H1 (cell line): Measurements from ENCODE around the gene IER5. TPM values are rescaled to one million over a fixed set of nuclear protein-coding genes. Genes with fewer than 3 reads are reported as not detected.

ENCODE experiments used
- CTCF ChIA-PET: fragments of 300-600 bp; sonication (Branson Sonifier 250); formaldehyde crosslinking; loops from one replicate; lab custom pipeline; 2021; ENCODE audit not compliant: partially characterized antibody; lab: Charles Lee
- POLR2A ChIA-PET: fragments of 300-600 bp; sonication (Branson Sonifier 250); formaldehyde crosslinking; loops from one replicate; lab custom pipeline; 2021; ENCODE audit warnings: inconsistent platforms; ENCODE audit not compliant: partially characterized antibody; lab: Charles Lee
- DNase-seq, 2 experiments: peaks; one replicate each; pipeline versions ENCODE4 v3.0.0 to v3.0.0-alpha.2; 2010 to 2022; ENCODE audit warnings: low spot score in 2 of 2, low read depth in 1 of 2, mixed read lengths in 1 of 2
- FAIRE-seq: peaks from 2 replicates; lab custom pipeline; 2011; peaks lifted over from hg19 to GRCh38; lab: Jason Lieb, UNC
- H2AFZ ChIP-seq: 2 replicates; pipeline ENCODE4 v1.8.1; 2012; ENCODE audit warnings: low read length, inconsistent platforms
- H2AK5ac ChIP-seq: 2 replicates; pipeline ENCODE4 v1.6.1; 2013; ENCODE audit warnings: low read depth, low read length
- H2BK120ac ChIP-seq: replicated peaks from 2 replicates; pipeline ENCODE3; 2013; ENCODE audit warnings: low read depth, low read length, inconsistent platforms
- H2BK12ac ChIP-seq: 2 replicates; pipeline ENCODE4 v1.6.1; 2013; ENCODE audit warnings: low read depth, low read length
- H2BK15ac ChIP-seq: 2 replicates; pipeline ENCODE4 v1.6.1; 2013; ENCODE audit warnings: low read length
- H2BK20ac ChIP-seq: 2 replicates; pipeline ENCODE4 v1.6.1; 2013; ENCODE audit warnings: low read length
- H2BK5ac ChIP-seq: 2 replicates; pipeline ENCODE4 v1.6.1; 2013; ENCODE audit warnings: low read depth, low read length
- H3K14ac ChIP-seq: 2 replicates; pipeline ENCODE4 v1.6.1; 2013; ENCODE audit warnings: inconsistent platforms; ENCODE audit not compliant: insufficient read length
- H3K18ac ChIP-seq: 2 replicates; pipeline ENCODE4 v1.6.1; 2013; ENCODE audit warnings: low read length; ENCODE audit errors: extremely low read depth
- H3K23ac ChIP-seq: 2 replicates; pipeline ENCODE4 v1.6.1; 2013; ENCODE audit warnings: inconsistent platforms; ENCODE audit not compliant: insufficient read length
- H3K23me2 ChIP-seq: 2 replicates; pipeline ENCODE4 v1.6.1; 2013; ENCODE audit warnings: low read depth, low read length
- H3K27ac ChIP-seq: 2 replicates; pipeline ENCODE4 v1.6.1; 2011; ENCODE audit warnings: low read depth, low read length, inconsistent platforms
- H3K27me3 ChIP-seq, 4 experiments: replicated peaks in 1 of 4; 1 replicate in 1 of 4; 2 replicates in 3 of 4; pipeline versions ENCODE4 v1.6.1 to v1.8.1; 2011 to 2013; ENCODE audit warnings: low read length in 3 of 4, mild to moderate bottlenecking in 3 of 4, inconsistent platforms in 2 of 4, mixed read lengths in 2 of 4, moderate library complexity in 1 of 4; ENCODE audit not compliant: control insufficient read depth in 3 of 4, insufficient read depth in 3 of 4; ENCODE audit errors: extremely low read depth in 1 of 4
- H3K36me3 ChIP-seq, 4 experiments: 2 replicates each; pipeline versions ENCODE4 v1.6.1 to v1.8.1; 2011 to 2013; ENCODE audit warnings: mild to moderate bottlenecking in 4 of 4, low read length in 3 of 4, moderate library complexity in 2 of 4, control low read depth in 1 of 4, inconsistent platforms in 1 of 4; ENCODE audit not compliant: insufficient read depth in 4 of 4, control insufficient read depth in 2 of 4
- H3K4ac ChIP-seq: replicated peaks from 2 replicates; pipeline ENCODE3; 2013; ENCODE audit warnings: low read length, low read depth, mixed read lengths, inconsistent platforms; ENCODE audit not compliant: insufficient read length
- H3K4me1 ChIP-seq, 4 experiments: replicated peaks in 1 of 4; 1 replicate in 1 of 4; 2 replicates in 3 of 4; pipeline versions ENCODE4 v1.6.1 to v1.8.1; 2011 to 2013; ENCODE audit warnings: low read length in 3 of 4, inconsistent platforms in 2 of 4, mixed read lengths in 1 of 4; ENCODE audit not compliant: insufficient read depth in 4 of 4, control insufficient read depth in 3 of 4
- H3K4me2 ChIP-seq, 2 experiments: 2 replicates each; pipeline versions ENCODE4 v1.6.1 to v1.8.1; 2011 to 2013; ENCODE audit warnings: low read depth in 2 of 2, low read length in 2 of 2, control low read depth in 1 of 2, inconsistent platforms in 1 of 2, mild to moderate bottlenecking in 1 of 2; ENCODE audit not compliant: insufficient read depth in 1 of 2
- H3K4me3 ChIP-seq, 4 experiments: fragments of 200-600, 300-600 bp in 1 of 4; sonication (generic), shearing (Covaris generic), sonication (Bioruptor Twin) in 1 of 4; 2 replicates each; pipeline versions ENCODE4 v1.5.1 to v1.8.1; 2011 to 2016; ENCODE audit warnings: low read length in 4 of 4, low read depth in 3 of 4, control low read depth in 2 of 4, inconsistent platforms in 2 of 4, mild to moderate bottlenecking in 2 of 4, mixed read lengths in 1 of 4, moderate library complexity in 1 of 4; ENCODE audit not compliant: insufficient read depth in 2 of 4; ENCODE audit errors: extremely low read depth in 1 of 4
- H3K56ac ChIP-seq: replicated peaks from 2 replicates; pipeline ENCODE3; 2013; ENCODE audit warnings: low read depth, mild to moderate bottlenecking, mixed read lengths, low read length, inconsistent platforms; ENCODE audit not compliant: insufficient read length
- H3K79me1 ChIP-seq: 2 replicates; pipeline ENCODE4 v1.6.1; 2013; ENCODE audit warnings: low read depth, low read length, control low read depth
- H3K79me2 ChIP-seq, 2 experiments: 2 replicates each; pipeline versions ENCODE4 v1.6.1 to v1.8.1; 2012 to 2013; ENCODE audit warnings: low read length in 2 of 2, mild to moderate bottlenecking in 2 of 2, inconsistent platforms in 1 of 2; ENCODE audit not compliant: insufficient read depth in 2 of 2, control insufficient read depth in 1 of 2
- H3K9ac ChIP-seq, 4 experiments: replicated peaks in 1 of 4; 1 replicate in 1 of 4; 2 replicates in 3 of 4; pipeline versions ENCODE4 v1.6.1 to v1.8.1; 2011 to 2013; ENCODE audit warnings: low read depth in 3 of 4, low read length in 3 of 4, control low read depth in 2 of 4, mild to moderate bottlenecking in 2 of 4, moderate library complexity in 2 of 4, inconsistent platforms in 1 of 4; ENCODE audit errors: extremely low read depth in 1 of 4
- H3K9me3 ChIP-seq, 2 experiments: 2 replicates each; pipeline versions ENCODE4 v1.6.1 to v1.8.1; 2012 to 2013; ENCODE audit warnings: mild to moderate bottlenecking in 2 of 2, moderate library complexity in 2 of 2, control low read depth in 1 of 2, inconsistent platforms in 1 of 2, low read depth in 1 of 2, low read length in 1 of 2, mixed read lengths in 1 of 2; ENCODE audit not compliant: insufficient read depth in 2 of 2
- H4K20me1 ChIP-seq, 2 experiments: replicated peaks in 1 of 2; 2 replicates each; pipeline versions ENCODE3 to v1.8.1; 2011 to 2013; ENCODE audit warnings: inconsistent platforms in 2 of 2, low read length in 2 of 2, mild to moderate bottlenecking in 1 of 2; ENCODE audit not compliant: insufficient read depth in 2 of 2, control insufficient read depth in 1 of 2
- H4K5ac ChIP-seq: 2 replicates; pipeline ENCODE4 v1.6.1; 2013; ENCODE audit warnings: low read length, low read depth, mixed read lengths, inconsistent platforms; ENCODE audit not compliant: insufficient read length
- H4K8ac ChIP-seq: 2 replicates; pipeline ENCODE4 v1.8.0; 2013; ENCODE audit warnings: mild to moderate bottlenecking, moderate library complexity, low read length, inconsistent platforms; ENCODE audit not compliant: insufficient read depth; ENCODE audit errors: extremely low read depth
- H4K91ac ChIP-seq: replicated peaks from 2 replicates; pipeline ENCODE3; 2013; ENCODE audit warnings: low read length, mixed read lengths, inconsistent platforms; ENCODE audit not compliant: insufficient read length
- ASH2L ChIP-seq: fragments of 200-600, 300-600 bp; sonication (generic); IDR thresholded peaks from one replicate; pipeline ENCODE4 v1.7.1; 2017; ENCODE audit warnings: low read length
- CEBPB ChIP-seq: IDR thresholded peaks from 2 replicates; pipeline ENCODE4 v1.6.1; 2012; ENCODE audit warnings: low read depth, low read length
- CTBP2 ChIP-seq: IDR thresholded peaks from 2 replicates; pipeline ENCODE4 v1.7.0; 2011; ENCODE audit warnings: borderline replicate concordance, mild to moderate bottlenecking, moderate library complexity, mixed read lengths, low read length; ENCODE audit not compliant: insufficient read depth, insufficient read length
- JUND ChIP-seq: IDR thresholded peaks from 2 replicates; pipeline ENCODE4 v1.6.1; 2011; ENCODE audit warnings: mild to moderate bottlenecking, improper control_type of control experiment, low read length
- KDM4A ChIP-seq: IDR thresholded peaks from one replicate; pipeline ENCODE4 v1.7.1; 2012; ENCODE audit warnings: low read depth, mild to moderate bottlenecking, moderate library complexity, low read length, inconsistent platforms; ENCODE audit not compliant: severe bottlenecking
- KDM5A ChIP-seq: fragments of 200-600 bp; IDR thresholded peaks from 2 replicates; pipeline ENCODE4 v1.7.1; 2012; ENCODE audit warnings: mild to moderate bottlenecking, low read length, inconsistent platforms, mixed read lengths
- MAFK ChIP-seq: IDR thresholded peaks from 2 replicates; pipeline ENCODE4 v1.6.1; 2012; ENCODE audit warnings: low read depth, mild to moderate bottlenecking, improper control_type of control experiment, low read length
- RXRA ChIP-seq: IDR thresholded peaks from 2 replicates; pipeline ENCODE4 v1.6.1; 2011; ENCODE audit warnings: low read depth, mild to moderate bottlenecking, low read length, moderate library complexity; ENCODE audit not compliant: insufficient read depth
- TBP ChIP-seq: IDR thresholded peaks from 2 replicates; pipeline ENCODE4 v1.6.1; 2011; ENCODE audit warnings: low read depth, low read length, improper control_type of control experiment
- WGBS, 2 experiments: shearing (Covaris generic) in 1 of 2; methylation state at CpG; one replicate each; pipeline versions ENCODE4 v1.1.6 to v1.1.7; 2013 to 2015; ENCODE audit warnings: low lambda C conversion rate in 2 of 2, mixed read lengths in 2 of 2, inconsistent platforms in 1 of 2, low coverage in 1 of 2, missing lambda C conversion rate in 1 of 2; ENCODE audit not compliant: insufficient replicate concordance in 2 of 2, insufficient coverage in 1 of 2, insufficient read length in 1 of 2; ENCODE audit errors: extremely low coverage in 1 of 2, missing lambda C conversion rate in 1 of 2; 5-methylcytosine and 5-hydroxymethylcytosine counted together
- polyA plus RNA-seq, 7 experiments: library from polyadenylated mRNA; depleted of rRNA in 3 of 7; stranded (reverse) in 5 of 7; unstranded in 2 of 7; fragments of >200 nt in 5 of 7; fragments of 200-250 nt in 2 of 7; gene quantifications; 1 replicate in 5 of 7; 2 replicates in 1 of 7; 4 replicates in 1 of 7; pipeline versions ENCODE4 v1.2.1 to v1.2.3, GENCODE V29; 2011 to 2013; ENCODE audit warnings: missing spikeins in 2 of 7, mixed read lengths in 2 of 7
- total RNA-seq: library from RNA; stranded (reverse); fragmentation: NEBNext Ultra II Directional; extraction: Animal tissue kit (Norgen Biotek cat#: 25700); gene quantifications from 2 replicates; pipeline ENCODE4 v1.2.1, GENCODE V29; 2021

IER5 gene
- total and polyA plus RNA-seq, 2 of the 8 experiments (the other 6 are each of a cell fraction or from before 2014, with no cell fraction given), result 3.5 to 7.7 TPM

DNA sequence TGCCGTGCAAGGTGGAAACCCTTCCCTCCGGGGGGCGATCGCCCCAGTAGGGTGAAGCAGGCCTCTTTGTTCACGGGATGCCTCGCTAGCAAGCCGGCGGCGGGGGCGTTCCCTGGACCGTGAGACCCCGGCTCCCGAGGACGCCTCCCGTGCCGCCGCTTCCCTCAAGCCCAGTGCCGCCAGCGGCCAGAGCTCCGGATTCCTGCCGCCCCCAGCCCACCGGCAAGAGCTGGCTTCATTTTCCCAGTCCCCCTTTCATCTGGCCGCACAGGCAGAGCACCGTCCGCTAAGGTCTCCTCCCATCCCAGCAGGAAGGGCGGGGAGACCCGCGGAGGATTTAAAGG is 16.3 kb downstream of the IER5 start:
- H2AFZ ChIP-seq, result peak overlapping the region; percentile 22
- TF ChIP-seq JUND (0 out of 2 replicates have a peak, but pooled peaks have one; percentile 6), CEBPB (no peak), KDM4A (peak; percentile 77), RXRA (no peak), MAFK (no peak), CTBP2 (peak; percentile 70), ASH2L (peak; percentile 78), KDM5A (no peak), TBP (peak; percentile 46; the same call in 1 of the 2 replicates)
- DNase-seq, result no peak

More for the DNA sequence above, 16.3 kb downstream of the IER5 start:
- peaks cover 10 to 46% (median 23%) of the 10 kb centered on the region in 4 experiments for H3K4me1 ChIP-seq
- 1% methylated on average over 26 of the region's 28 CpGs; no CpG with 5 or more reads in 1 of the 2 experiments for WGBS, 2 experiments
- peaks cover 16% of the 10 kb centered on the region for H3K23me2 ChIP-seq
- peak overlapping the region; percentile 48 for H3K4ac ChIP-seq
- peak overlapping the region; percentile 79 for H3K18ac ChIP-seq
- peak overlapping the region; percentile 62; the same call in 1 of the 2 replicates for H3K27ac ChIP-seq
- peak overlapping the region; percentile 17 for H3K56ac ChIP-seq
- FAIRE-seq, result no peak
- CTCF ChIA-PET, result interaction anchor here (0.6 to 10.3 kb wide), 11 partner anchors 10 to 870 kb away, joined by 3 to 79 read pairs (median 4); no protein-coding TSS in a partner anchor
- H2BK12ac ChIP-seq, result peak overlapping the region; percentile 29; the same call in 1 of the 2 replicates
- H2BK5ac ChIP-seq, result peak overlapping the region; percentile 35; the same call in 1 of the 2 replicates
- no peaks in the 10 kb centered on the region for H3K79me1 ChIP-seq
- H3K27me3 ChIP-seq, result peaks cover 9 to 42% (median 41%) of the 10 kb centered on the region in 4 experiments
- no peak overlapping the region for H2BK120ac ChIP-seq
- no peaks in the 10 kb centered on the region for H4K20me1 ChIP-seq
- H3K14ac ChIP-seq, result peak overlapping the region; percentile 91
- H3K36me3 ChIP-seq, result no peaks in the 10 kb centered on the region
- H2BK20ac ChIP-seq, result peak overlapping the region; percentile 21; the same call in 1 of the 2 replicates
- H3K4me2 ChIP-seq, result peak overlapping the region; percentile 82 to 89
- H3K9me3 ChIP-seq, result no peaks in the 10 kb centered on the region
- H3K4me3 ChIP-seq, result peak overlapping the region; percentile 53 to 75 (median 64)
- H4K91ac ChIP-seq, result peak overlapping the region; percentile 47
- no peaks in the 10 kb centered on the region for H3K79me2 ChIP-seq
- POLR2A ChIA-PET, result interaction anchor here (0.9 to 14.2 kb wide), 11 partner anchors 8 to 82 kb away, joined by 4 to 253 read pairs (median 14); partner anchors contain the start of genes IER5 and STX6
- H2BK15ac ChIP-seq, result peak overlapping the region; percentile 31; the same call in 1 of the 2 replicates
- no peak overlapping the region for H3K23ac ChIP-seq
- H3K9ac ChIP-seq, result peak overlapping the region; percentile 49 to 77 (median 54)
- H4K8ac ChIP-seq, result peak overlapping the region; percentile 53; the same call in 1 of the 2 replicates
- peak overlapping the region; percentile 38 for H4K5ac ChIP-seq
- H2AK5ac ChIP-seq, result no peak overlapping the region
